Nephron (organoid): ENCODE data around the gene PYDC1.
"Not testable (repeated sequence)": the region's sequence is repeated elsewhere in the genome, so short reads cannot be mapped to it uniquely, and the experiment has no call there.

ENCODE experiments used
- H3K27ac Mint-ChIP-seq, 3 experiments: 2 replicates each; pipeline ENCODE4 v1.8.0; 2020; ENCODE audit warnings: mixed read lengths in 3 of 3, mild to moderate bottlenecking in 2 of 3, moderate library complexity in 1 of 3
- H3K27me3 Mint-ChIP-seq: 2 replicates; pipeline ENCODE4 v1.8.0; 2021; ENCODE audit warnings: low read depth, mild to moderate bottlenecking, moderate library complexity, mixed read lengths
- H3K36me3 Mint-ChIP-seq: 2 replicates; pipeline ENCODE4 v1.8.0; 2020; ENCODE audit warnings: low read depth, mixed read lengths
- H3K4me1 Mint-ChIP-seq: 2 replicates; pipeline ENCODE4 v1.8.0; 2020; ENCODE audit warnings: mixed read lengths
- H3K4me3 Mint-ChIP-seq, 3 experiments: 2 replicates each; pipeline ENCODE4 v1.8.0; 2020; ENCODE audit warnings: mild to moderate bottlenecking in 3 of 3, mixed read lengths in 3 of 3, moderate library complexity in 2 of 3
- H3K9me3 Mint-ChIP-seq: 2 replicates; pipeline ENCODE4 v1.8.0; 2020; ENCODE audit warnings: mixed read lengths
- CTCF ChIP-seq, 3 experiments: fragments of 200-600 bp; sonication (generic); IDR thresholded peaks; one replicate each; pipeline ENCODE4 v1.5.0; 2021; ENCODE audit warnings: antibody characterized with exemption in 3 of 3; ENCODE audit not compliant: unreplicated experiment in 3 of 3

The PYDC1 gene

GRCh38 chr16:31204871-31205666 is 11.9 kb downstream of the PYDC1 start:
- TF ChIP-seq CTCF (IDR thresholded peaks at IDR 0.05; ENCODE audit: unreplicated experiment in 3 of 3): no peak
- no peak overlapping the region for H3K27ac Mint-ChIP-seq
- H3K27me3 Mint-ChIP-seq: peaks cover 61% of the 10 kb centered on the region
- peaks cover under 1% of the 10 kb centered on the region for H3K36me3 Mint-ChIP-seq
- no peaks in the 10 kb centered on the region for H3K9me3 Mint-ChIP-seq
- peak overlapping the region in 1 of 3 experiments; percentile 58 for H3K4me3 Mint-ChIP-seq
- peaks cover 17% of the 10 kb centered on the region for H3K4me1 Mint-ChIP-seq

- peak within 1 kb of the TSS; percentile 80 to 82 (median 80) for H3K4me3 Mint-ChIP-seq
- peak within 1 kb of the TSS in 2 of 3 experiments; percentile 9 to 16 for H3K27ac Mint-ChIP-seq
- H3K9me3 Mint-ChIP-seq: no peaks in the 10 kb centered on the region
- peaks cover 53% of the 10 kb centered on the region for H3K27me3 Mint-ChIP-seq
- peaks cover 17% of the 10 kb centered on the region for H3K4me1 Mint-ChIP-seq
- H3K36me3 Mint-ChIP-seq: peaks cover 22% of the 10 kb centered on the region
- TF ChIP-seq CTCF (IDR thresholded peaks at IDR 0.05; ENCODE audit: unreplicated experiment in 3 of 3): no peak
These were observed 14.2 kb downstream of the PYDC1 start, which contains the start of gene PYCARD for GRCh38 chr16:31202414-31203375. Gene PYCARD, minus strand, starts transcription at chr16:31202760. Its CDS starts 70 bp downstream, at chr16:31202690.

- Mint-ChIP-seq H3K36me3 (peaks cover 25% of the 10 kb centered on the region), H3K27ac (no peak overlapping the region), H3K9me3 (no peaks in the 10 kb centered on the region), H3K4me3 (peak overlapping the region; percentile 80 to 82 (median 80)), H3K27me3 (peaks cover 44% of the 10 kb centered on the region), H3K4me1 (peaks cover 17% of the 10 kb centered on the region)
- no peak for TF ChIP-seq CTCF (IDR thresholded peaks at IDR 0.05; ENCODE audit: unreplicated experiment in 3 of 3)
These were observed 15.1 kb downstream of the PYDC1 start for GRCh38 chr16:31201582-31202413.

- Mint-ChIP-seq H3K27ac (no peak overlapping the region), H3K27me3 (peaks cover 38% of the 10 kb centered on the region), H3K4me1 (peaks cover 17% of the 10 kb centered on the region), H3K9me3 (no peaks in the 10 kb centered on the region), H3K36me3 (peaks cover 33% of the 10 kb centered on the region), H3K4me3 (peak overlapping the region; percentile 80 to 82 (median 80))
- no peak for TF ChIP-seq CTCF (IDR thresholded peaks at IDR 0.05; ENCODE audit: unreplicated experiment in 3 of 3)
These were observed 15.9 kb downstream of the PYDC1 start for GRCh38 chr16:31200821-31201568.

GRCh38 chr16:31200111-31200510 is 16.8 kb downstream of the PYDC1 start:
- not testable (repeated sequence) for H3K27ac Mint-ChIP-seq, H3K9me3 Mint-ChIP-seq
- Mint-ChIP-seq H3K27me3 (peaks cover 32% of the 10 kb centered on the region), H3K4me3 (peak overlapping the region in 2 of 3 experiments; percentile 15 to 45), H3K36me3 (peaks cover 39% of the 10 kb centered on the region), H3K4me1 (peaks cover 17% of the 10 kb centered on the region)
